Amniotic epithelial cell (primary cell): Measurements from ENCODE around the gene CACNA2D3.

Experiments used
- DNase-seq: peaks from one replicate; pipeline ENCODE4 v3.0.0-alpha.2; 2010; ENCODE audit warnings: low read depth

CACNA2D3 gene

DNA sequence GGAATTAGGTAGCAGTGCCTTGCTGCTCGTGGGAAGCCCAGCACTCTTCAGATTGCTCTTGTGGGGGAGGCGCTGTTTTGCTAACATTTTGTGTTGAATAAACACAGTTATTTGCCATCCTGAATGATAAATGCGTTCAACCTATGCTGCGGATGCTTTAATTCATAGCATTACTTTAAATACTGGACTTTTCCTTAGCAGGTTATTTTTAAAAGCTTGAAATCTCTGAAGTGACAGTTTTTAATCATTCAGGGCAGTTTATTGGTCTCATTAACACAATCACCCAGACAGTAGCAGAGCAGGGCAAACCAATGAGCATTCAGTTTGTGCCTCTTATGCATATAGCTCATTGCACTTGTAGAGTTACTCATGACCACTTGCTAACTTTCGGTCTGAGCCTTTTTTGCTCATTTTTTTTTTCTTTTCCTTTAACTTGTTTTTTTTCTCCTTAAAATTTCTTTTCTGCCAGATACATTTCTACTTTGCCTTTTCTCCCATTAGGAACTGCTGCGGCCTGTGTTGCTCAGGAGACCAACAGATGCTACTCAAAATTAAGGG is 5.2 kb downstream of the CACNA2D3 start:
- no peak for DNase-seq

GRCh38 chr3:54131026-54131605 is 8.8 kb downstream of the CACNA2D3 start:
- no peak for DNase-seq

GRCh38 chr3:54131890-54132289 is 9.5 kb downstream of the CACNA2D3 start:
- no peak for DNase-seq

DNA sequence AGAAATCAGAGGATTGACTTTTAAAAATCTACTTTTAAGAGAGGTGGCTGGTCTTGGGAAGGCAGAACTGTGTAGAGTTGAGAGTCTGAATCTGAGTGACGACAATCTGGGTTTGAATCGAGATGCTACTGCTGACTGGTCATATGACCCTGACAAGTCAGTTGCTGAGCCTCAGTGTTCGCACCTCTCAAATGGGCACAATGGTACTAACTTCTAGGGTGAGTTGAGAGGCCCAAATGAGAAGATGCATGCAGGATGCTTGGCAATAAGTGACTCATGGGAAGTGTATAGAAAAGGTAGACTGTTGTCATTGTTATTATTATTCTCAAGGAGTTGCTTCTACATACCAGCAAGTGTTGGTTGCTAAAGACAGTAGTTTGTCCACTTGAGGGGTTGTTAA is 10.3 kb downstream of the CACNA2D3 start:
- no peak for DNase-seq

- no peak for DNase-seq
Observed at GRCh38 chr3:54133196-54133595, 10.8 kb downstream of the CACNA2D3 start.

DNA sequence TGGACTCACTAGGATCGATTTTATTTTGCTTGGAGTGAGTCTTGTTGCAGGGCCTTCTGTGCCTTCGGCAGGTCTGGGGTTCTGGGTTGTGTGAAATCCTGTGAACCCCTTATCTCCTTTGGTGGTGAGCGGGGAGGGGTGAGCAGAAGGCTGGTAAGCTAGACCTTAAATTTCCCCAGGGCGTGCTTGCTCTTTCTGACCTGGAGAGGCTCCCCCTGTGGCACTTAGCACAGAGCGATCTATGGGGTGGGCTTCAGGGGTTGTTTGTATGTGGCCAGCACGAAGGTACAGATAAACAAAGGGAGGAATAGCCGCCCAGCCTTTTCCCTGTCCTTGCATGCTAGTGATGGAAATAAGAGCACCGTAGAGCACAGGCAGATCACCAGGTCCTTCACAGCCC is 11.8 kb downstream of the CACNA2D3 start:
- DNase-seq: no peak

GRCh38 chr3:54134713-54135112 is 12.4 kb downstream of the CACNA2D3 start:
- no peak for DNase-seq

- DNase-seq: no peak
Observed at GRCh38 chr3:54137311-54137710, 15.0 kb downstream of the CACNA2D3 start.

DNA sequence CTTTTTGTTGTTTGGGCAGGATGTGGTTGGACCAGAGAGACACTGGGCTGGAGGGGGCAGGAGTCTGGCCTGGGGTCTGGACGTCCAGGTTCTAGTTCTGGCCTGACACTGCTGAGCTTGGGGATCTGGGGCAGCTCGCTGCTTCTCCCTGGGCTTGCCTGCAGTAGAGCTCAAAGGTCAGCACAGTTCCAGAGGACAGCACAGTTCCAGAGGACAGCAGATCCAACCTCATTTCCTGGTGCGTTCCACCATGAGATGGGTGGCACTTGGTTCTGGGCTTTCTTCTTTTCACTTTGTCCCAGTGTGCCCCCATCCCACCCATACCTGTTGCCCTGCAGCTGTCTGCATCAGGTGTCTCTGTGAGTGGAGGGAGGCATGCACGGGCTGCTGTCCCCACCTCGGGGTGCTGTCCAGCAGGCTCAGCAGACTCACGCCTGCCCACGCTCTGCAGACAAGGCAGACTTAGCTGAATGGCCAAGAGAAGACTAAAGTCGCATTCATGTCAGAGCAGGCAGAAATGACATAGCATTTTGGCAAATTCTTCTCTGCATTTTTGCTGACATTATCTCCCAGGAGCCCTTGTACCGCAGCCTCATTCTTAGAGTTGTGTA is 16.7 kb downstream of the CACNA2D3 start:
- no peak for DNase-seq

- no peak for DNase-seq
Observed at GRCh38 chr3:54139630-54140029, 17.3 kb downstream of the CACNA2D3 start.

DNA sequence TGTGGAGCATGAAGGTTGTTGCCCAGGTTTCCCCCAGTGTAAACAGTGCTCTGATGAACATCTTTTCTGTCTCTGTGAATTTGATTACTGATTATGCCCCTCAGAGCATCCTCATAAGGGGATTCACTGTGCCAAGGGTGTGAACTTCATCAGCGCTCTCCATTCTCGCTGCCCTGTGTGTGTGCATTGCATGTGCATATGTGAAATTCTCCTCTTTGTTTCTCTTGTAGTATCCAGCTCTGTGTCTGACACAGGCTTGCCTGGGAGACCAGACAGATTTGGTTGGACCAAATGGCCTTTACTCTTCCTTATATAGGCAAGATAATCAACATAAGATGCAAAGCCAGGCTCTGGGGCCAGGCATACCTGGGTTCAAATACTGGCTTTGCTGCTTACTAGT is 21.9 kb downstream of the CACNA2D3 start:
- no peak for DNase-seq

- no peak for DNase-seq
Observed at GRCh38 chr3:54146506-54147239, 24.3 kb downstream of the CACNA2D3 start.

DNA sequence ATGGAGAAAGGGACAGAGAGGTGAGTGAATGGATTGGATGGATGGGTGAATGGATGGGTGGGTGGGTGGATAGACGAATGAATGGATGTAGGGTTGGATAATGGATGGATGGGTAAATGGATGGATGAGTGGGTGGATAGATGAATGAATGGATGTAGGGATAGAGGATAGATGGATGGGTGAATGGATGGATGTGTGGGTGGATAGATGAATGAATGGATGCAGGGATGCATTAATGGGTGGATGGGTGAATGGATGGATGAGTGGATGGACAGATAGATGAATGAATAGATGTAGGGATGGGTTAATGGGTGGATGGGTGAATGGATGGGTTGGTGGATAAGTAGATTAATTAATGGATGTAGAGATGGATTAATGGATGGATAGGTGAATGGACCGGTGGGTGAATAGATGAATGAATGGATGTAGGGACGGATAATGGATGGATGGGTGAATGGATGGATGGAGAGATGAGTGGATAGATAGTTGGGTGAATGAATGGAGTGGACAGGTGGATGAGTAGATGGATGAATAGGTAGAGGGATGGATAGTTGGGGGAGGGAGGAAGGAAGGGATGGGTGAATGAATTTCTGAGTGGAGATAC is 28.6 kb downstream of the CACNA2D3 start:
- no peak for DNase-seq

GRCh38 chr3:54153477-54153876 is 31.1 kb downstream of the CACNA2D3 start:
- no peak for DNase-seq

- DNase-seq: no peak
Observed at GRCh38 chr3:54157860-54158259, 35.5 kb downstream of the CACNA2D3 start.

DNA sequence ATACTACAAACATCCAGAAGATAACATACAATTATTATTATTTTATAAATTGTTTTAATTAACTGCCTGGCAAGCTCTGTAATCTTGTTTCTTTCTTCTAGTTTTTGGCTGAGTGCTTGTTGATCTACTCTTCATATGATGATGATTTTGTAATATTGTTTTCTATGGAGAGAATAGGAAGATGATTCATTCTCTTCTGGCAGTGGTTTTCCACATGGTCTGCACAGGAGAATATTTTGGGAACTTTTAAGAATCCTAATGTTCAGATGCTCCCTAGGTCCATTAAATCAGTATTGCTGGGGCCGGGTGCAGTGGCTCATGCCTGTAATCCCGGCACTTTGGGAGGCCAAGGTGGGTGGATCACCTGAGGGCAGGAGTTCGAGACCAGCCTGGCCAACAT is 37.6 kb downstream of the CACNA2D3 start:
- DNase-seq: no peak

- DNase-seq: no peak
Observed at GRCh38 chr3:54163441-54163840, 41.1 kb downstream of the CACNA2D3 start.

DNA sequence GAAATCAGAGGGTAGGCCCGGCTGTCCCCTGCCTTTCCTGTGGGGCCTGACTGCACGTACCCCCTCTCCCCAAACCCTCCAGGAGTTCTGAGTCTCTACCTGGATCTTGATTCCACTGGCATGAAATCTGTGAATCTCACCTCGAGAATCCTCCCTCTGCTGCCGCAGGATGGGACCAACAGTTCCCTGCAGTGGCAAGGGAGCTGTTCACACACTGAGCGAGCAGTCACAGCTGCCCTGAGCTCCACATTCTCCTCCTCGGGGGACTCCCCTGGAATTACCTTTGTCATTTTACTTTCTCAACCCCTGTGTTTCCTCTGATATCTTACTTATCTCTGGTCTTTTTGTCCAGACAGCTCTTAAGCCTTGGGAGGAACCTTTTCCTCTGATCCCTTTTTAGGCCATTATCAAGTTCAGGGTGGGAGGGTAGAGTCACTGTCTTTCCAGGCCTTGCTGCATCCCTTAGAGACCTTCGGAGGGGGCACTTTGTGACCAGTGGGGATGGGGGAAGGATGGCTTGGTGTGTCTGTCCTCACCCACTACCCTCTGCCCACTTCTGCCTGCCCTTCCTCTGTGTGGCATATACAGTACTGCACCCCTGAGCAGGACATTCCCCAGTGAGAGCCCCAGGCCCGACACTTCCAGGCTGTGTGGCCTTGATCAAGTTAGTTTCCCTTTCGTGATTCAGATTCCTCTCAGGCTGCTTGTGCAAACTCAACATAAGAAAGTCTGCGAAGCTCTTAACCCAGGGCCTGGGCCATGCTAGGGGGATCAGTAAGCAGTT is 42.0 kb downstream of the CACNA2D3 start:
- DNase-seq: no peak

GRCh38 chr3:54165865-54166264 is 43.5 kb downstream of the CACNA2D3 start:
- DNase-seq: no peak

DNA sequence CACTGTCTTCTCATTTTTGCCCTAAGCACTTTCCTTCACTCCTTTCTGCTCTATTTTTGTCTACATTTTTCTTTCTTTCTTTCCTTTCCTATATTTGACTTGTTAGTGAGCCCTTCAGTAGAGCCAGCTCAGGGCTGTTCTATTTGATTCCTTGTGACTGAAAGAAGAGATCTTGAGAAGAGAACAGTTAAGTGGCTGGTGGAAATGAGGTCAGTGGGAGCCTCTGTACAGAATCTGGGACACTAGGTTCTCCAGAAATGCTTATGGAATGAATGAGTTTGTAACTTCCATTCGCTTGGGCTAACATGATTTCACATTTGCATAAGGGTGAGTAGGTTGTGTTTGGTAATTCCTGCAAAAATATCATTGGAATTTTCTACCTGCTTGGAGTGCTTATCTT is 45.6 kb downstream of the CACNA2D3 start:
- DNase-seq: no peak

- DNase-seq: no peak
Observed at GRCh38 chr3:54168451-54168850, 46.1 kb downstream of the CACNA2D3 start.

DNA sequence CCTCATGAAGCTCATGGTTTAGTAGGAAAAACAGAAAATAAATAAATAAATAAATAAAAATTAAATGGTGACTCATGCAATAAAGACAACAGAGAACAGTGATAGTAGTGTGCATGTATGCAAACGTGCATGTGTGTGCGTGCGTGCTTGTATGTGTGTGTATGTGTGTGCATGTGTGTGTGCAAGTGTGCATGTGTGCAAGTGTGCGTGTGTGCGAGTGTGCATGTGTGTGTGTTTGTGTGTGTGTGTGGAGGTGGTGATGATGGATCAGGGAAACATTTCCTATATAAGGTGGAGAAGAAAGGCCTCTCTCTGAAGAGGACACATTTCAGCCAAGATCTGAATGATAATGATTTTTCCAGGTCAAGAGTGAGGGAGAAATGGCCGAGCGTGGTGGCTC is 47.2 kb downstream of the CACNA2D3 start:
- DNase-seq: no peak
